Esophagus mucosa (tissue), 1 donor: ENCODE measurements around the gene RNF145. TPM values are rescaled to one million over a fixed set of nuclear protein-coding genes. Genes with fewer than 3 reads are reported as not detected.

ENCODE experiments used
- ATAC-seq: fragments of 200-7000 bp; cut with Tn5 transposase; one replicate; pipeline ENCODE4 v1.9.1; 2020
- total RNA-seq: library from RNA; stranded (reverse); gene quantifications from one replicate; pipeline ENCODE4 v1.2.4, GENCODE V29; 2023
- donor health status: DM: yes; HTN: yes; CAD: no.

The RNF145 gene
- total RNA-seq, 1 donor from 2014 or later, result 111 TPM

- ATAC-seq, result no peak
Observed at GRCh38 chr5:159217236-159217635, 7.9 kb upstream of the RNF145 start.

GRCh38 chr5:159216454-159216853, 7.1 kb upstream of the RNF145 start:
- no peak for ATAC-seq

GRCh38 chr5:159215886-159216285, 6.5 kb upstream of the RNF145 start:
- ATAC-seq, result peak; percentile 64

GRCh38 chr5:159214486-159215271, 5.3 kb upstream of the RNF145 start:
- ATAC-seq, result no peak

- no peak for ATAC-seq
Observed at GRCh38 chr5:159212657-159213462, 3.5 kb upstream of the RNF145 start.

- ATAC-seq, result no peak
Observed at GRCh38 chr5:159211729-159212174, 2.4 kb upstream of the RNF145 start.

DNA sequence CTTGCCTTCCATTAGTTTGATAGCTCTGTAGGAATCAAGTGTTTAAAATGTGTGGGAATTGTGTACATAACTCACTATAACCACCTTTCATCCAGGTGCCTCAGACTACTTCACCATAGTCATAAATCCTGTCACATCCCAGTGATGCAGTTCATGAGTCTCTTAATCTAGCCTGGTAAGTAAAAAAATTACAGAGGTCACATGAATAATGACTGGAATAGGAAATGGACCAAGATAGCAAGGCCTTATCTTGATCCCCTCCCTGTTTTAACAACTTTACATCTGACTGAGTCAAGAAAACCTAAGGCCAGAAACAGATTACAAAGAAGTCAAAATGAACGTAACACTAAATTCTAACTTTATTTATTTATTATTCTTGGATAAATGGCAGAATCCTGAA, 1.5 kb upstream of the RNF145 start:
- ATAC-seq, result no peak

DNA sequence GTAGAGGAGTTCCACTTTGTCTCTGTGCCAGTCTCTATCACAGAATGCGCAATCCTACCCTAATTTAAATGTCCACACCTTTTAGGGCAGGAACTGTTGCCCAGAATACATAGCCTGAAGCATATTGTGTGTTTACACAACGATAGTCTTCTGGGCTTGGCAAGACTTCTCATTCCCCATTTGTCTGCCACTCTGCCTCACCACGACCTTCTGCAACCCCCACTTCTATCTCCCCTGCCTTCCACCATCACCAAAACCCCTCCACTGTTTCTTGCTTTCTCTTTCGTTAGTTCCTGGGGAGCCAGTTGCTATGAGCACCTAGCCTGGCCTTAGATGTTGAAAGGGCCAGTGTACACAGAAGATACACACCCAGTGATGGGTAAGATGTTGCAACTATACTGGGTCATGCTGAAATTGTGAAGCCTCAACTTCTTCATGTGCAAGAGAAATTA, 883 bp upstream of the RNF145 start:
- ATAC-seq, result peak; percentile 67

GRCh38 chr5:159208514-159209437, 577 bp downstream of the RNF145 start:
- peak; percentile 1 for ATAC-seq

DNA sequence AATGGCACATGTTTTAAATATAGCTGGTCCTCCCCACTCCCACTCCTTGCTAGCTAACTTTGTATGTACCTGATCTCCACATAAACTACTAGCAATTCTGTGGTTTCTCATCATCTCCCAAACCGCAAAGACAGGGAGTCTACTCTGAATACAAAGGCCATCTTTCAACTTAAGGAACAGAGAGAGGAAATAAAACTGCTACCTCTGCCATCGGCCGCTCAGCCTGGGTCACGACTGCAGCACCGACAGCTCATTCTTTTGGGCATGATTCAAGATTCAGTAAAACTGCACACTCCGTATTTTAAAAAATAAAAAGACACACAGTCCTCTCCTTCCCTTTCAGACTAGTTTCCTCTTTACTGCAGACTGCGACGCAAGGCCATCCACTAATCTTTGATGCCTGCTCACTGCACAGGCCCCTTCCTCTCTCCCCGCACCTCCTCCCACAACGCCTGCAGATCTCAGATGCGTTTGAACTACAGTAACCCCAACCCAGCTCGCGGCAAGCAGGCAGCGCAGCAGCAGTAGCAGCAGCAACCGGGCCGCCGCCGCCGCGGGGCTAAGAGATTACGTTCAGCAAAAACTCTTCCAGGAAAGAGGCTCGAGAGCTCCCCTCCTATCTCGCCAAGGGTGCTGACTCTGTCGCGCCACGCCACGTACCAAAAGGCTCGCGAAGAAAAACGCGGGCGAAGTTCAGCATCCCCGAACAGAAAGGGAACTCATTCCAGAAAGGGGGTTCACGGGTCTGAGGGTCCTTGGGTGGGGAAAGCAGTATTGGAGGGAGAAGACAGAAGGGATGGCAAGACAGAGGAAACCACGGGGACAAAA, 1.5 kb downstream of the RNF145 start:
- ATAC-seq, result peak; percentile 39

- no peak for ATAC-seq
Observed at GRCh38 chr5:159207222-159207685, 2.1 kb downstream of the RNF145 start.

- ATAC-seq, result no peak
Observed at GRCh38 chr5:159206818-159207217, 2.5 kb downstream of the RNF145 start.

DNA sequence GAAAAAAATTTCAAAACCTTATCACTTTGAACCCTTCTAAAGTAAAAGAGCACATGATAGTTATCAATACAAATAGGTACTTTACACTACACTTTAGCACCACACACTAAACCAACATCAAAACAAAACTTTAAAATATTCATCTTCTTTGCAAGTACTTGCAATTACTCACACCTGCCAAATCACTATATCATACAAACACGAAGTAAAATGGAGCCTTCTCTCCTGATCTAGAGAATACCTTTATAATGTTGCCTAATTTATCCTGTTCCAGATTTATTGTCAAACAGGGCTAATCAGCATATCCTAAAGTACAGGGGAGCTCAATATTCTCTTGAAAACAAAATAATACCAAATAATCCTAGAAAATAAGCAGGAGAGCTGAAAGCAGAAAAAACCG, 3.0 kb downstream of the RNF145 start:
- ATAC-seq, result no peak

DNA sequence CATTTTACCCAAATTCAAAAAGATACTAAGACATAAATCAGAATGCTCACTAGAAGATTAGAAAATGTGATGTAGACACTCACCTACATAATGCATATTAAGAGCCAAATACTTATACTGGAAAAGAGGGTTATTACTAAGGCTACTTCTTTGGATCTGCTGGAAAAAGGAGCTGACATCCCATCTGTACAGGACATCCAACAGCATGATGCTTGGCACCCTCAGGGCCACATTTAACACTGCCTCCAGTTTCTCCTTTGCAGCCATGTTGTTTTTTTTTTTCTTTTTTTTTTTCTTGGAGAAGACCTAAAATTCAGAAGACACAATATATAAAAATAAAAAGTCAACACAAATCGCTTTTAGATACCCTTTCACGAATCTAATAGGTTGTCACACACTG, 6.0 kb downstream of the RNF145 start:
- ATAC-seq, result no peak

GRCh38 chr5:159202151-159202550, 7.2 kb downstream of the RNF145 start:
- no peak for ATAC-seq

GRCh38 chr5:159199780-159200179, 9.6 kb downstream of the RNF145 start:
- no peak for ATAC-seq

DNA sequence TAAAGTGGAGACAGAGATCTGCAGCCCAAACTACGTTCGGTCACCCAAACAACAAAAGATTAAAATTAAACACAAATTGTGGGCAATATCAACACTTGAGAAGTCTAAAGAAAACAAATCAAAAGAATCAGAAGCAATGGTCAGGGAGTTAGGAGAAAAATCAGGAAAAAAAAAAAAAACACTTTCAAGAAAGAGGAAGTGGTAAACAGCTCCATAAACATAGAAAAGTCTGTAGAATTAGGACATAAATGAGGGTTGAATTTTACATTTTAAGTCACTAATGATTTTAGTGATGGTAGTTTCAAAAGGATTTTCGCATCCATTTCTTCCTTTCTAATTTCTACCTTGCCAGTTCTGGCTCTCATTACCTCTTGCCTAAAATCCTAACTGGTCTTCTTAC, 10.1 kb downstream of the RNF145 start:
- ATAC-seq, result no peak

GRCh38 chr5:159198063-159199036, 11.0 kb downstream of the RNF145 start:
- peak; percentile 73 for ATAC-seq

DNA sequence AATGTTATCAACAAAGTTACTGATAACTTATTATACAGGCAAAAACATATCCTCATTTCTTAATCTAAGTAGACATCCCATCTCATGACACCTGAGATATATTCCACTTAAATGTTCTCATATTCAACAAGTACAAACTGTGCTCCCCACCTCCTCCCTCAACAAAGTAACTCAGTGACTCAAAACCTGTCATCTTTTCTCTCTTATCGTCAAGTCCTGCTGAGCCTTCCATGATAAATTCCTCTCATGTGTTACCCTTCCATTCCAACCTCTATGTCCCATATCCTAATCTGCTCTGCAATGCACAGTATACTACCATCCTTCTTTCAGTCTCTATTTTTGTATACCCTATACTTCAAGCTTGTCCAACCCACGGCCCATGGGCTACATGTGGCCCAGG, 13.6 kb downstream of the RNF145 start:
- ATAC-seq, result no peak

DNA sequence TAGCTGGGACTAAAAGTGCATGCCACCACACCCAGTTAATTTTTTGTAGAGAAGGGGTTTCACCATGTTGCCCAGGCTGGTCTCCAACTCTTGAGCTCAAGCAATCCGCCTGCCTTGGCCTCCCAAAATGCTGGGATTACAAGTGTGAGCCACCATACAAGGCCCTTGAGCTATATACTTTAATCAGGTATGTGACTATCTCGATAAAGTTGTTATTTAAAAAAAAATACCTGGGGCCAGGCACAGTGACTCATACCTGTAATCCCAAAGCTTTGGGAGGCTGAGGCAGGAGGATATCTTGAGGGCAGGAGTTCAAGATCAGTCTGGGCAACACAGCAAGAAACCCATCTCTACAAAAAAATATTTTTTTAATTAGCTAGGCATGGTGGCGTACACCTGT, 19.2 kb downstream of the RNF145 start:
- ATAC-seq, result no peak
